ENCODE data around the gene MTG2. TPM values are rescaled to one million over a fixed set of nuclear protein-coding genes. Genes with fewer than 3 reads are reported as not detected.

Gene MTG2
- total and polyA plus RNA-seq, 2 of the 13 experiments (the other 11 are each of a cell fraction or from before 2014, with no cell fraction given): 20.4 to 37.8 TPM

DNA sequence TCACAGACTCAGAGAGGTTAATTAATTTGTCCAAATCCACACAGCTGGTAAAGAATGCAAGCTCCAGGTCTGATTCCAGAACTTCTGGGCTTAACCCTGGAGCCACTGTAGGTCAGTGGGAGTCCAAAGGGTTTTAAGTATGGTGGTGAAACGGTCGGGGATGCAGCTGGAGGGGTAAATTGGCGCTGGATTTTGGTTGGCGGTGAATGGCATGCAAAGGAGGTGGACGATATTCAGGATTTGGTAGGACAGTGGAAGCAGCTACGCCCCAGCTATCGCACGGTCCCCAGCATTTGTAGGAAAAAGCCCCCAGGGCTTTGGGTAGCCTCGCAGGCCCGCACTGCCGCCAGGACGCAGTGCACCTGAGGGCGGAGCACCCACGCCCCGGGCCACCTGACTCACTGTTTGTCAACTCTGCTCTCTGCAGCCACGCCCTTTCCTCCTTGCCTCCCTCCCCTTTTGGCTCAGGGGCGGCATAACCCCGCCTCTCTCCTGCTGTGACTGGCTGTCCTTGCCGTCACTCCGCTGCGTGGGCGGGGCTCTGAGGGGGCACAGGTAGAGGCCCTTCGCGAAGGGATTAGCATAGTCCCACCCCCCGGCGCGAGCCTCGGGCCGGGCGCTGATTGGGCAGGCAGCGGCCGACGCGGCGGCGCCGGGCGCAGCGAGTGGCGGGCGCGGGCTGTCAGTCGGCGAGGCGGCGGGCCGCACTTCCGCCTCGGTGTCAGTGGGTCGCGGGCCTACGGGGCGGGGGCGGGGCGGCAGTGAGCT is 55.2 kb downstream of the MTG2 start, which contains the start of gene OSBPL2 (continued):
- TF ChIP-seq, protein P1, sequence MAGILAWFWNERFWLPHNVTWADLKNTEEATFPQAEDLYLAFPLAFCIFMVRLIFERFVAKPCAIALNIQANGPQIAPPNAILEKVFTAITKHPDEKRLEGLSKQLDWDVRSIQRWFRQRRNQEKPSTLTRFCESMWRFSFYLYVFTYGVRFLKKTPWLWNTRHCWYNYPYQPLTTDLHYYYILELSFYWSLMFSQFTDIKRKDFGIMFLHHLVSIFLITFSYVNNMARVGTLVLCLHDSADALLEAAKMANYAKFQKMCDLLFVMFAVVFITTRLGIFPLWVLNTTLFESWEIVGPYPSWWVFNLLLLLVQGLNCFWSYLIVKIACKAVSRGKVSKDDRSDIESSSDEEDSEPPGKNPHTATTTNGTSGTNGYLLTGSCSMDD (CRISPR knock-in tag; IDR thresholded peaks at IDR 0.05): no peak
- TF ChIP-seq KDM1A (CRISPR knock-in tag; IDR thresholded peaks at IDR 0.05): no peak
- no peak for TF ChIP-seq ZNF382 (CRISPR knock-in tag; IDR thresholded peaks at IDR 0.05; ENCODE audit: borderline replicate concordance)
- peak; percentile 81 for TF ChIP-seq HDAC2 (CRISPR knock-in tag; IDR thresholded peaks at IDR 0.05)
- TF ChIP-seq, protein P2, sequence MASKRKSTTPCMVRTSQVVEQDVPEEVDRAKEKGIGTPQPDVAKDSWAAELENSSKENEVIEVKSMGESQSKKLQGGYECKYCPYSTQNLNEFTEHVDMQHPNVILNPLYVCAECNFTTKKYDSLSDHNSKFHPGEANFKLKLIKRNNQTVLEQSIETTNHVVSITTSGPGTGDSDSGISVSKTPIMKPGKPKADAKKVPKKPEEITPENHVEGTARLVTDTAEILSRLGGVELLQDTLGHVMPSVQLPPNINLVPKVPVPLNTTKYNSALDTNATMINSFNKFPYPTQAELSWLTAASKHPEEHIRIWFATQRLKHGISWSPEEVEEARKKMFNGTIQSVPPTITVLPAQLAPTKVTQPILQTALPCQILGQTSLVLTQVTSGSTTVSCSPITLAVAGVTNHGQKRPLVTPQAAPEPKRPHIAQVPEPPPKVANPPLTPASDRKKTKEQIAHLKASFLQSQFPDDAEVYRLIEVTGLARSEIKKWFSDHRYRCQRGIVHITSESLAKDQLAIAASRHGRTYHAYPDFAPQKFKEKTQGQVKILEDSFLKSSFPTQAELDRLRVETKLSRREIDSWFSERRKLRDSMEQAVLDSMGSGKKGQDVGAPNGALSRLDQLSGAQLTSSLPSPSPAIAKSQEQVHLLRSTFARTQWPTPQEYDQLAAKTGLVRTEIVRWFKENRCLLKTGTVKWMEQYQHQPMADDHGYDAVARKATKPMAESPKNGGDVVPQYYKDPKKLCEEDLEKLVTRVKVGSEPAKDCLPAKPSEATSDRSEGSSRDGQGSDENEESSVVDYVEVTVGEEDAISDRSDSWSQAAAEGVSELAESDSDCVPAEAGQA (IDR thresholded peaks at IDR 0.05; ENCODE audit: low read depth): peak; percentile 74
- TF ChIP-seq, protein P2 (CRISPR knock-in tag; IDR thresholded peaks at IDR 0.05; ENCODE audit: borderline replicate concordance): no peak
- TF ChIP-seq, protein P3, sequence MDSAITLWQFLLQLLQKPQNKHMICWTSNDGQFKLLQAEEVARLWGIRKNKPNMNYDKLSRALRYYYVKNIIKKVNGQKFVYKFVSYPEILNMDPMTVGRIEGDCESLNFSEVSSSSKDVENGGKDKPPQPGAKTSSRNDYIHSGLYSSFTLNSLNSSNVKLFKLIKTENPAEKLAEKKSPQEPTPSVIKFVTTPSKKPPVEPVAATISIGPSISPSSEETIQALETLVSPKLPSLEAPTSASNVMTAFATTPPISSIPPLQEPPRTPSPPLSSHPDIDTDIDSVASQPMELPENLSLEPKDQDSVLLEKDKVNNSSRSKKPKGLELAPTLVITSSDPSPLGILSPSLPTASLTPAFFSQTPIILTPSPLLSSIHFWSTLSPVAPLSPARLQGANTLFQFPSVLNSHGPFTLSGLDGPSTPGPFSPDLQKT (CRISPR knock-in tag; IDR thresholded peaks at IDR 0.05; ENCODE audit: borderline replicate concordance): no peak
- TF ChIP-seq CBX5 (CRISPR knock-in tag; IDR thresholded peaks at IDR 0.05; ENCODE audit: borderline replicate concordance): no peak; the same call in 1 of the 2 replicates
- peak; percentile 58; the same call in 1 of the 2 replicates for TF ChIP-seq ATF7-NPFF (CRISPR knock-in tag; IDR thresholded peaks at IDR 0.05; ENCODE audit: low read depth)
- TF ChIP-seq KLF16 (CRISPR knock-in tag; IDR thresholded peaks at IDR 0.05): no peak; a peak in 2 of 4 replicates
- peak; percentile 73; the same call in 1 of the 2 replicates for TF ChIP-seq ZNF543 (CRISPR knock-in tag; IDR thresholded peaks at IDR 0.05)
- no peak for TF ChIP-seq ARHGAP35 (CRISPR knock-in tag; IDR thresholded peaks at IDR 0.05; ENCODE audit: borderline replicate concordance)
- peak; percentile 41 for TF ChIP-seq HCFC1 (IDR thresholded peaks at IDR 0.05; ENCODE audit: low read depth, low read length)
- TF ChIP-seq NR0B2 (CRISPR knock-in tag; IDR thresholded peaks at IDR 0.05): peak; percentile 63; the same call in 1 of the 2 replicates
- TF ChIP-seq TEF (CRISPR knock-in tag; IDR thresholded peaks at IDR 0.05): no peak
- TF ChIP-seq ZNF138 (CRISPR knock-in tag; IDR thresholded peaks at IDR 0.05; ENCODE audit: low read depth): no peak
- no peak for TF ChIP-seq ZNF121 (CRISPR knock-in tag; IDR thresholded peaks at IDR 0.05)
- TF ChIP-seq GLMP (CRISPR knock-in tag; IDR thresholded peaks at IDR 0.05; ENCODE audit: borderline replicate concordance): no peak

All from HepG2 (cell line).